NB4 (cell line): ENCODE results near the gene AFF3.

Experiments
- CTCF ChIP-seq: IDR thresholded peaks from one replicate; pipeline ENCODE4 v1.5.1; 2012; ENCODE audit warnings: low read depth, low read length
- MAX ChIP-seq: IDR thresholded peaks from 2 replicates; pipeline ENCODE4 v1.6.1; 2011; ENCODE audit warnings: low read depth, low read length
- POLR2A ChIP-seq: IDR thresholded peaks from 2 replicates; pipeline ENCODE4 v1.6.1; 2011; ENCODE audit warnings: mild to moderate bottlenecking; ENCODE audit not compliant: insufficient read length; ENCODE audit errors: extremely low read depth

GRCh38 chr2:99624677-99625076 is 517.7 kb downstream of the AFF3 start:
- TF ChIP-seq CTCF (no peak), POLR2A (no peak), MAX (no peak)
